Measurements from ENCODE around the gene BICD2.

The BICD2 gene

GRCh38 chr9:92770360-92770995, 5.8 kb upstream of the BICD2 start:
- TF ChIP-seq MAX (IDR thresholded peaks at IDR 0.05) (no peak), TEAD4 (IDR thresholded peaks at IDR 0.05) (no peak), TAF1 (IDR thresholded peaks at IDR 0.05; ENCODE audit: low read depth) (no peak), USF1 (IDR thresholded peaks at IDR 0.05) (no peak), CREB1 (IDR thresholded peaks at IDR 0.05; ENCODE audit: low read depth) (no peak), FOXM1 (IDR thresholded peaks at IDR 0.05; ENCODE audit: borderline replicate concordance, low read depth) (no peak), RAD21 (IDR thresholded peaks at IDR 0.05; ENCODE audit: low read depth) (no peak), CEBPB (IDR thresholded peaks at IDR 0.05) (no peak), NFIC (IDR thresholded peaks at IDR 0.05) (no peak), EP300 (IDR thresholded peaks at IDR 0.05; ENCODE audit: borderline replicate concordance) (no peak), EGR1 (IDR thresholded peaks at IDR 0.05) (no peak), YY1 (IDR thresholded peaks at IDR 0.05; ENCODE audit: low read depth) (no peak), TCF12 (IDR thresholded peaks at IDR 0.05; ENCODE audit: low read depth) (no peak), REST (IDR thresholded peaks at IDR 0.05; ENCODE audit: low read depth) (no peak)

- TF ChIP-seq REST (IDR thresholded peaks at IDR 0.05; ENCODE audit: low read depth) (no peak), EP300 (IDR thresholded peaks at IDR 0.05; ENCODE audit: borderline replicate concordance) (no peak), YY1 (IDR thresholded peaks at IDR 0.05; ENCODE audit: low read depth) (no peak), RAD21 (IDR thresholded peaks at IDR 0.05; ENCODE audit: low read depth) (no peak), USF1 (IDR thresholded peaks at IDR 0.05) (no peak)
These were observed 5.3 kb upstream of the BICD2 start for GRCh38 chr9:92769990-92770359.

GRCh38 chr9:92769286-92769685, 4.7 kb upstream of the BICD2 start:
- TF ChIP-seq RAD21 (IDR thresholded peaks at IDR 0.05; ENCODE audit: low read depth) = no peak

GRCh38 chr9:92767066-92768054, 2.7 kb upstream of the BICD2 start:
- no peak for TF ChIP-seq TEAD4 (IDR thresholded peaks at IDR 0.05)

- TF ChIP-seq YY1 (IDR thresholded peaks at IDR 0.05; ENCODE audit: low read depth) (peak; percentile 78; the same call in 1 of the 2 replicates), EP300 (IDR thresholded peaks at IDR 0.05; ENCODE audit: borderline replicate concordance) (no peak), MAX (IDR thresholded peaks at IDR 0.05) (peak; percentile 77), EGR1 (IDR thresholded peaks at IDR 0.05) (peak; percentile 86), CREB1 (IDR thresholded peaks at IDR 0.05; ENCODE audit: low read depth) (peak; percentile 89), TEAD4 (IDR thresholded peaks at IDR 0.05) (no peak), NFIC (IDR thresholded peaks at IDR 0.05) (no peak), REST (IDR thresholded peaks at IDR 0.05; ENCODE audit: low read depth) (no peak), USF1 (IDR thresholded peaks at IDR 0.05) (no peak), ZBTB7A (IDR thresholded peaks at IDR 0.05; ENCODE audit: low read depth) (peak; percentile 58; the same call in 1 of the 2 replicates), TAF1 (IDR thresholded peaks at IDR 0.05; ENCODE audit: low read depth) (peak; percentile 79), FOXM1 (IDR thresholded peaks at IDR 0.05; ENCODE audit: borderline replicate concordance, low read depth) (no peak; the same call in 1 of the 2 replicates), RAD21 (IDR thresholded peaks at IDR 0.05; ENCODE audit: low read depth) (peak; percentile 49; the same call in 1 of the 2 replicates), CEBPB (IDR thresholded peaks at IDR 0.05) (no peak; the same call in 1 of the 2 replicates), TCF12 (IDR thresholded peaks at IDR 0.05; ENCODE audit: low read depth) (0 out of 2 replicates have a peak, but pooled peaks have one; percentile 38)
These were observed 629 bp upstream of the BICD2 start for GRCh38 chr9:92764988-92765936.
